Tibial nerve (tissue), 4 donors: Measurements from ENCODE around the gene SLC1A6.

ENCODE experiments used
- EP300 ChIP-seq, 2 donors: sonication (generic); formaldehyde crosslinking; IDR thresholded peaks; one replicate each; pipeline ENCODE4 v1.6.1; 2017; ENCODE audit warnings: antibody characterized with exemption in 2 of 2, mild to moderate bottlenecking in 1 of 2
- POLR2A ChIP-seq, 2 donors: fragments of 450-650 bp; IDR thresholded peaks; one replicate each; pipeline ENCODE4 v1.6.1; 2017; ENCODE audit warnings: antibody characterized with exemption in 2 of 2, mild to moderate bottlenecking in 2 of 2, moderate library complexity in 2 of 2
- TF ChIP-seq, protein P1 (sequence below), 5 experiments: fragments of 200-600 bp in 3 of 5; fragments of 450-650 bp in 2 of 5; sonication (generic) in 3 of 5; IDR thresholded peaks; one replicate each; pipeline ENCODE4 v1.5.1; 2016 to 2019; ENCODE audit warnings: antibody characterized with exemption in 5 of 5, mild to moderate bottlenecking in 3 of 5, moderate library complexity in 2 of 5

DNA sequence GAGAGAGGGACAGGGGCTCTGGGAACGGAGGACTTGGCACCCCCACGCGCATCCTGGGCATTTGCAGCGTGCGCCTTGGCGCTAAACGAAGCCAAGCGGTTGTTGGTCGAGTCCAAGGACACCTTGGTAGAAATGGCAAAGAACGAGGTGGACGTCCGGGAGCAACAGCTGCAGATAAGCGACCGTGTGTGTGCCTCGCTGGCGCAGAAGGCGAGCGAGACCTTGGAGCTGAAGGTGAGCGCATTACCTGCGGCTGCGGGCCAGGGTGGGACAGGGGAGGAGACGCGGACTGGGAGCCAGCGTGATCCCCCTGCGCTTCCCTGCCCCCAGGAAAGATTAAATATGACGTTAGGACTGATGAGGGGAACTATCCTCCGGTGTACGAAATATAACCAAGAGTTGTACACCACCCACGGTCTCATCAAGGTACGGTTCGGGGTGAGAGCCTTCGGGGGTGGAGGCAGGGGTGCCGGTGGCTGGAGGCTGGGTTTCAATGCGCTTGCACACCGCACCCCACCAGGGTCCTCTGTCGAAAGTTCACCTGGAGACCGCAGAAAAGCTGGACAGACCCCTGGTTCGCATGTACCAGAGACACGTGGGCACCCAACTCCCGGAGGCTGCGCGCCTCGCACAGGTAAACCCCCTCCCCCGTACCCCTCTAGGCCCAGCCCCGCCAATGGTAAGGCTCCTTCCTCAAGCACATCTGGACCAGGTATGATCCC lies 41.8 kb upstream of the SLC1A6 start:
- TF ChIP-seq, protein P1, sequence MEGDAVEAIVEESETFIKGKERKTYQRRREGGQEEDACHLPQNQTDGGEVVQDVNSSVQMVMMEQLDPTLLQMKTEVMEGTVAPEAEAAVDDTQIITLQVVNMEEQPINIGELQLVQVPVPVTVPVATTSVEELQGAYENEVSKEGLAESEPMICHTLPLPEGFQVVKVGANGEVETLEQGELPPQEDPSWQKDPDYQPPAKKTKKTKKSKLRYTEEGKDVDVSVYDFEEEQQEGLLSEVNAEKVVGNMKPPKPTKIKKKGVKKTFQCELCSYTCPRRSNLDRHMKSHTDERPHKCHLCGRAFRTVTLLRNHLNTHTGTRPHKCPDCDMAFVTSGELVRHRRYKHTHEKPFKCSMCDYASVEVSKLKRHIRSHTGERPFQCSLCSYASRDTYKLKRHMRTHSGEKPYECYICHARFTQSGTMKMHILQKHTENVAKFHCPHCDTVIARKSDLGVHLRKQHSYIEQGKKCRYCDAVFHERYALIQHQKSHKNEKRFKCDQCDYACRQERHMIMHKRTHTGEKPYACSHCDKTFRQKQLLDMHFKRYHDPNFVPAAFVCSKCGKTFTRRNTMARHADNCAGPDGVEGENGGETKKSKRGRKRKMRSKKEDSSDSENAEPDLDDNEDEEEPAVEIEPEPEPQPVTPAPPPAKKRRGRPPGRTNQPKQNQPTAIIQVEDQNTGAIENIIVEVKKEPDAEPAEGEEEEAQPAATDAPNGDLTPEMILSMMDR (IDR thresholded peaks at IDR 0.05), result no peak
- TF ChIP-seq POLR2A (IDR thresholded peaks at IDR 0.05), result no peak
- TF ChIP-seq EP300 (IDR thresholded peaks at IDR 0.05), result no peak
